Measurements from ENCODE around the gene CORO1C. TPM values are rescaled to one million over a fixed set of nuclear protein-coding genes. Genes with fewer than 3 reads are reported as not detected.
A peak's percentile ranks its signal among the peaks of the same experiment; 100 is the strongest.

Gene CORO1C
- total RNA-seq, 6 experiments from 2014 or later = 36.6 to 100 (median 57.5) TPM

- Histone ChIP-seq H3K4me1 (peaks cover 0 to 15% (median 5%) of the 10 kb centered on the region in 4 donors), H3K9me3 (no peaks in the 10 kb centered on the region), H3K36me3 (peaks cover 0 to 6% (median 1%) of the 10 kb centered on the region in 4 donors), H3K4me3 (no peak overlapping the region), H3K27ac (no peak overlapping the region), H3K27me3 (no peaks in the 10 kb centered on the region)
- 93% methylated on average over 2 of the region's 2 CpGs for WGBS (ENCODE audit: insufficient coverage, low coverage, low lambda C conversion rate, missing lambda C conversion rate)
- no peak for TF ChIP-seq CTCF (IDR thresholded peaks at IDR 0.05)
- TF ChIP-seq POLR2A (IDR thresholded peaks at IDR 0.05) = no peak
- intact Hi-C loops (cut with DNase I) = no loop called here
- ATAC-seq = no peak
- DNase-seq = no peak
Measured at GRCh38 chr12:108694812-108695278, 36.5 kb downstream of the CORO1C start.

GRCh38 chr12:108693751-108694150, 37.6 kb downstream of the CORO1C start:
- peaks cover 0 to 15% (median 5%) of the 10 kb centered on the region in 4 donors for H3K4me1 ChIP-seq
- H3K27ac ChIP-seq = no peak overlapping the region

GRCh38 chr12:108693186-108693730, 38.1 kb downstream of the CORO1C start:
- no peaks in the 10 kb centered on the region for H3K27me3 ChIP-seq
- H3K4me3 ChIP-seq = no peak overlapping the region
- ATAC-seq (no peak), DNase-seq (no peak)
- intact Hi-C loops (cut with DNase I) = no loop called here
- peaks cover 0 to 15% (median 5%) of the 10 kb centered on the region in 4 donors for H3K4me1 ChIP-seq
- WGBS (ENCODE audit: insufficient coverage, low coverage, low lambda C conversion rate, missing lambda C conversion rate) = 84% methylated on average over 6 of the region's 6 CpGs
- TF ChIP-seq CTCF (IDR thresholded peaks at IDR 0.05) = no peak
- no peak for TF ChIP-seq POLR2A (IDR thresholded peaks at IDR 0.05)
- no peaks in the 10 kb centered on the region for H3K36me3 ChIP-seq
- H3K27ac ChIP-seq = no peak overlapping the region
- no peaks in the 10 kb centered on the region for H3K9me3 ChIP-seq

More at GRCh38 chr12:108693751-108694150, 37.6 kb downstream of the CORO1C start:
- ATAC-seq (no peak), DNase-seq (no peak)
- TF ChIP-seq CTCF (IDR thresholded peaks at IDR 0.05) (no peak), POLR2A (IDR thresholded peaks at IDR 0.05) (no peak)
- H3K36me3 ChIP-seq = peaks cover 0 to 3% (median 0%) of the 10 kb centered on the region in 4 donors
- intact Hi-C loops (cut with DNase I) = no loop called here
- no peaks in the 10 kb centered on the region for H3K27me3 ChIP-seq
- no peak overlapping the region for H3K4me3 ChIP-seq
- 84% methylated on average over 2 of the region's 6 CpGs for WGBS (ENCODE audit: insufficient coverage, low coverage, low lambda C conversion rate, missing lambda C conversion rate)
- no peaks in the 10 kb centered on the region for H3K9me3 ChIP-seq

GRCh38 chr12:108691998-108692808, 39.1 kb downstream of the CORO1C start:
- Histone ChIP-seq H3K4me1 (peaks cover 0 to 15% (median 5%) of the 10 kb centered on the region in 4 donors), H3K9me3 (no peaks in the 10 kb centered on the region), H3K27me3 (no peaks in the 10 kb centered on the region), H3K27ac (peak overlapping the region; percentile 76 to 82 (median 78)), H3K4me3 (no peak overlapping the region), H3K36me3 (no peaks in the 10 kb centered on the region)
- DNase-seq (peak in 1 of 3 donors; percentile 51), ATAC-seq (peak in 1 of 4 donors; percentile 1)
- 30% methylated on average over 8 of the region's 9 CpGs for WGBS (ENCODE audit: insufficient coverage, low coverage, low lambda C conversion rate, missing lambda C conversion rate)
- TF ChIP-seq CTCF (IDR thresholded peaks at IDR 0.05) = no peak
- no peak for TF ChIP-seq POLR2A (IDR thresholded peaks at IDR 0.05)
- intact Hi-C loops (cut with DNase I) = no loop called here

Data from right lobe of liver (tissue), 6 donors.